IMR-90 (cell line): ENCODE data around the gene G6PC2.

Experiments
- BHLHE40 ChIP-seq: fragments of 150-350 bp; IDR thresholded peaks from 2 replicates; pipeline ENCODE4 v1.6.1; 2016; ENCODE audit warnings: mild to moderate bottlenecking, low read depth, low read length
- MAZ ChIP-seq: IDR thresholded peaks from 2 replicates; pipeline ENCODE4 v1.6.1; 2012; ENCODE audit warnings: low read depth, mild to moderate bottlenecking, low read length, improper control_type of control experiment, moderate library complexity, borderline replicate concordance
- POLR2A ChIP-seq: IDR thresholded peaks from 2 replicates; pipeline ENCODE4 v1.6.1; 2012; ENCODE audit warnings: mild to moderate bottlenecking, low read depth, low read length
- RFX5 ChIP-seq: IDR thresholded peaks from 2 replicates; pipeline ENCODE4 v1.8.0; 2012; ENCODE audit warnings: low read depth, mild to moderate bottlenecking, low read length, moderate library complexity
- TF ChIP-seq, protein P1 (sequence below): conservative IDR thresholded peaks from 2 replicates; pipeline ENCODE4 v1.5.1; 2012; ENCODE audit warnings: mild to moderate bottlenecking, low read depth, low read length, improper control_type of control experiment

GRCh38 chr2:168929031-168929430 is 27.9 kb downstream of the G6PC2 start:
- TF ChIP-seq, protein P1, sequence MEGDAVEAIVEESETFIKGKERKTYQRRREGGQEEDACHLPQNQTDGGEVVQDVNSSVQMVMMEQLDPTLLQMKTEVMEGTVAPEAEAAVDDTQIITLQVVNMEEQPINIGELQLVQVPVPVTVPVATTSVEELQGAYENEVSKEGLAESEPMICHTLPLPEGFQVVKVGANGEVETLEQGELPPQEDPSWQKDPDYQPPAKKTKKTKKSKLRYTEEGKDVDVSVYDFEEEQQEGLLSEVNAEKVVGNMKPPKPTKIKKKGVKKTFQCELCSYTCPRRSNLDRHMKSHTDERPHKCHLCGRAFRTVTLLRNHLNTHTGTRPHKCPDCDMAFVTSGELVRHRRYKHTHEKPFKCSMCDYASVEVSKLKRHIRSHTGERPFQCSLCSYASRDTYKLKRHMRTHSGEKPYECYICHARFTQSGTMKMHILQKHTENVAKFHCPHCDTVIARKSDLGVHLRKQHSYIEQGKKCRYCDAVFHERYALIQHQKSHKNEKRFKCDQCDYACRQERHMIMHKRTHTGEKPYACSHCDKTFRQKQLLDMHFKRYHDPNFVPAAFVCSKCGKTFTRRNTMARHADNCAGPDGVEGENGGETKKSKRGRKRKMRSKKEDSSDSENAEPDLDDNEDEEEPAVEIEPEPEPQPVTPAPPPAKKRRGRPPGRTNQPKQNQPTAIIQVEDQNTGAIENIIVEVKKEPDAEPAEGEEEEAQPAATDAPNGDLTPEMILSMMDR: no peak
- TF ChIP-seq POLR2A: no peak
- no peak for TF ChIP-seq BHLHE40
- TF ChIP-seq MAZ: no peak
- TF ChIP-seq RFX5: no peak
